ENCODE measurements around the gene CDAN1.
"Not testable (repeated sequence)": the region's sequence is repeated elsewhere in the genome, so short reads cannot be mapped to it uniquely, and the experiment has no call there.

Gene CDAN1, protein sequence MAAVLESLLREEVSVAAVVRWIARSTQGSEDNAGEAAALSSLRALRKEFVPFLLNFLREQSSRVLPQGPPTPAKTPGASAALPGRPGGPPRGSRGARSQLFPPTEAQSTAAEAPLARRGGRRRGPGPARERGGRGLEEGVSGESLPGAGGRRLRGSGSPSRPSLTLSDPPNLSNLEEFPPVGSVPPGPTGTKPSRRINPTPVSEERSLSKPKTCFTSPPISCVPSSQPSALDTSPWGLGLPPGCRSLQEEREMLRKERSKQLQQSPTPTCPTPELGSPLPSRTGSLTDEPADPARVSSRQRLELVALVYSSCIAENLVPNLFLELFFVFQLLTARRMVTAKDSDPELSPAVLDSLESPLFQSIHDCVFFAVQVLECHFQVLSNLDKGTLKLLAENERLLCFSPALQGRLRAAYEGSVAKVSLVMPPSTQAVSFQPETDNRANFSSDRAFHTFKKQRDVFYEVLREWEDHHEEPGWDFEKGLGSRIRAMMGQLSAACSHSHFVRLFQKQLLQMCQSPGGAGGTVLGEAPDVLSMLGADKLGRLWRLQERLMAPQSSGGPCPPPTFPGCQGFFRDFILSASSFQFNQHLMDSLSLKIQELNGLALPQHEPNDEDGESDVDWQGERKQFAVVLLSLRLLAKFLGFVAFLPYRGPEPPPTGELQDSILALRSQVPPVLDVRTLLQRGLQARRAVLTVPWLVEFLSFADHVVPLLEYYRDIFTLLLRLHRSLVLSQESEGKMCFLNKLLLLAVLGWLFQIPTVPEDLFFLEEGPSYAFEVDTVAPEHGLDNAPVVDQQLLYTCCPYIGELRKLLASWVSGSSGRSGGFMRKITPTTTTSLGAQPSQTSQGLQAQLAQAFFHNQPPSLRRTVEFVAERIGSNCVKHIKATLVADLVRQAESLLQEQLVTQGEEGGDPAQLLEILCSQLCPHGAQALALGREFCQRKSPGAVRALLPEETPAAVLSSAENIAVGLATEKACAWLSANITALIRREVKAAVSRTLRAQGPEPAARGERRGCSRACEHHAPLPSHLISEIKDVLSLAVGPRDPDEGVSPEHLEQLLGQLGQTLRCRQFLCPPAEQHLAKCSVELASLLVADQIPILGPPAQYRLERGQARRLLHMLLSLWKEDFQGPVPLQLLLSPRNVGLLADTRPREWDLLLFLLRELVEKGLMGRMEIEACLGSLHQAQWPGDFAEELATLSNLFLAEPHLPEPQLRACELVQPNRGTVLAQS

DNA sequence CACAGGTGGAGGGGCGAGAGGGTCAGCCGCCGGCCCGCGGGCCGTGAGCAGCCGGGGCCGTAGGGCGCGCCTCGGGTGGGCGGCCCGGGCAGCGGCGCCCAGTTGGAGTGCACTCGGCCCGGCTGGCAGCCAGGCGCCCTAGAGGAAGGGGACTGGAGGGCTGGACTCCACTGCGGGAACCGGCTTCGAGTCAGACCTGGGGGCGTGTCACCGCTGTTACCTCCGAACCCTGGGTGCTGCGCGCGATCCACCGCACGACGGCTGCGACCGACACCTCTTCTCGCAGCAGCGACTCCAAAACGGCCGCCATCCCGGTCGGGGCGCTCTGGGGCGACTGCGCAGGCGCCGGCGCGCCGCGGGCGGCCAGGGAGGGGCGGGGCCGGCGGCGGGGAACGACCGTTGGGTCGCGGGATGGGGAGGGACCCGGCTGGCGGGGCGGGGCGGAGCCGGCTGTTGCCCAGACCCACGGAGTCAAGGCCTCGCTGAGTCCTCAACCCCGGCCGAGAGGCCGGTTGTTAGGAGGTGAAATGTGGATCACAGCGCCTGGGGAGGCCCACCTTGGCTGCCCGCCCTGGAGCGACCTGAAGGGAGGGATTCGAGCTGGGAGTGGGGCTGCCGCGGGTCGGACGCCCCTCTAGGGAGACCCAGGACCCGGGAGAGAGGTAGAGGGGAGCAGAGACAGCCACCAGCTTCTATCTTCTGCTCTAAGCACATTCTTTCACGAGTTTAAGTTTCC, at the start of gene CDAN1:
Gene CDAN1, minus strand, starts transcription at position 336 of the 736 bp plus-strand sequence. Its CDS starts 26 bp downstream, at position 310.
- DNase-seq: peak; percentile 97

DNA sequence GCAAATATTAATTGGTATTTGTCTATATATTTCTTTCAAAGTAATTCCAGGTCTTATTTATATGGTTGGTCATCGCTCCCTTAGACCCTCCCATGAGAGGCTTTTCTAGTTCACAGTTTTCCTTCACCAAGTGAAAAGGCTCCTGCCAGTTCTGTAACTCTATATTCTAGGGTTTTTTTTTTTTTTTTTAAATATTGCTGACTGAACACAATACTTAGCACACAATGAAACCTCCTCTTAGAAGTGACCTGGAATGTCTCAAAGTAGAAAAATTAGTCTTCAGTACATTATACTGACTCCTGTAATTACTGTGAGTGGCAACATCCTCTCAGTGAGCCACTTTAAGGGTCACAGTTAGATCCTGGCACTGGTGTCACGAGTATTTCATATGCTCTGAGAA, 48.6 kb upstream of the CDAN1 start:
- DNase-seq: no peak

DNA sequence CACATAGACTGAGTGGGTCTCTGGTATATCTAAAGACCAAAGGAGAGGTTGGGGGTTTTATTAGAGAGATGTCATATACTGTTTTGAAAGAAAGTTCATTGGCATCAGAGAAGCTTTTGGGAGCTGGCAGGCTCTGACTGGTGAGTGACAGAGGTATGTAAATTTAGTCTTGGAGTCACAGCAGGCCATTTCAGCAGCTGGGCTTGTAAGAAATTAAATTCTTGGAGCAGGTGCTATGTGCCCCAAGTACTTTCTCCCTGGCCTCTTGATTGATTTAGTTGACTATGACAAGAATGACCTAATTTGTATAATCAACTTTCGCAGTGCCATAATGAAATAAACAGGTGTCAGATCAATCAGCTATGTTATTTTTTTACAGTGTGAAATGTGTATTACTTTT, 47.8 kb upstream of the CDAN1 start:
- DNase-seq: no peak

DNA sequence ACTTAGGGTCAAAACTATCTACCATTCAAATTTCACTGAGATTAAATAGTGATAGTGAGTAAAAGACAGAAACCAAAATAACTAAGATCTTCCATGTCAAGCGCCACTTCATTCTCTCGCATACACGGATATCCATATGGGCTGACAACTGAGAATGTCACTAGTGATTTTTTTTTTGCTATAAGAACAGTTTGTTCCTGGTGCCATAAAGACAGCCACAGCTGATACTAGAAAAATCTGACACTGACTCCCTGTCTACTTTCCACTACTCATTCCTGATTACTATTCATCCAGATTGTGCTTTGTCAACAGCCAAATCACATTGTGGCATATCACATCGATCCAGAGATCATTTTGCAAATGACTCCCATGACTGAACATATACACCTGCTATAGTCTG, 45.8 kb upstream of the CDAN1 start:
- DNase-seq: no peak

DNA sequence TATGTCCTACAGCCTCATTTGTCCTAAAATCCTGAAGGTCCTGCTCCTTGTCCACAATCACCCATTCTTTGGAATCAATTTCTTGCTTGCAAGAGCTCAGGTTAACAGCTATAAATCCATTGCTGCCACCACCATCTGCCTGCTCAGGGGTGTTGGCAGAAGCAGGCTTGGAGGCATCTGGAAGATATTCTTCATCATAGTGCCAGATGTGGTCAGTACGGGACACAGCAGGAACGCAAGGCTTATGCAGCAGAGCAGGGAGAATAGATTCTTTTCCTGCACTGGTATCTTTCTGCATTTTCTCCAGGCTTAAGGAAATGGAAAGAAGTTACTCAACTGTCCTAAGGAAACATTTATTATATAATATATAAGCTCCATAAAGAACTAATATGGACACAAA, 38.5 kb upstream of the CDAN1 start:
- DNase-seq: no peak

DNA sequence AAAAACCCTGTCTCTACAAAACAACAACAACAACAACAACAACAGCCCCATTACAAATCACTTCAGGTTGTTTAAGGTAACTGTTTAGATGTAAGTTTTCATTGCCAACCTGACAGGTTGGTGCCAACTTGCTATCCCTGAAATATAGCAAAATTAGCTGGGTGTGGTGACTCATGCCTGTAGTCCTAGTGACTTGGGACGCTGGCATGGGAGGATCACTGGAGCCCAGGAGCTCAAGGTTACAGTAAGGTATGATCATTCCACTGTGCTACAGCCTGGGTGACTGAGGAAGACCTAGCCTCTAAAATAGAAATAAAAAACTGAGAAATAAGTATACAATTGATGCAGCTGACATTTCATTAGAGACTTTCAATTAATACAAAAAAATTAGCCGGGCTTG, 36.0 kb upstream of the CDAN1 start:
- DNase-seq: no peak

DNA sequence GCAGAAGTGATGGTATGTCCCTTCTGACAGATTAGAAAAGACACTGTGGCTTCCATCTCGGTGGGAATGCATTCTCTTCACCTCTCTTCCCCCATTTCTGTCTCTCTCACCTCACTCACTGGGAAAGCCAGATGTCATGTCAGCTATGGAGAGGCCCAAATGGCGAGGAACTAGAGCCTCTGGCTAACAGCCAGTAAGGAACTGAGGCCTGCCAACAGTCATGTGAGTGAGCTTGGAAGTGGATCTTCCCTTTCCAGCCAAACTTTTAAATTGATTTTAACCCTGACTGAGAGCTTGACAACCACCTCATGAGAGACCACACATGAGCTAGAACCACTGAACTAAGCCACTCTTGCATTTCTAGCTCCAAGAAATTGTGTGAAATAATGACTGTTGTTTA, 35.2 kb upstream of the CDAN1 start:
- DNase-seq: no peak

DNA sequence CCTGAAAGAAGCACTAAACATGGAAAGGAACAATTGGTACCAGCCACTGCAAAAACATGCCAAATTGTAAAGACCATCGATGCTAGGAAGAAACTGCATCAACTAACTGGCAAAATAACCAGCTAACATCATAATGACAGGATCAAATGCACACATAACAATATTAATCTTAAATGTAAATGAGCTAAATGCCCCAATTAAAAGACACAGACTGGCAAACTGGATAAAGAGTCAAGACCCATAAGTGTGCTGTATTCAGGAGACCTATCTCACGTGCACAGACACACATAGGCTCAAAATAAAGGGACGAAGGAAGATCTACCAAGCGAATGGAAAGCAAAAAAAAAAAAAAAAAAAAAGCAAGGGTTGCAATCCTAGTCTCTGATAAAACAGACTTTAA, 29.2 kb upstream of the CDAN1 start:
- not testable (repeated sequence) for DNase-seq

DNA sequence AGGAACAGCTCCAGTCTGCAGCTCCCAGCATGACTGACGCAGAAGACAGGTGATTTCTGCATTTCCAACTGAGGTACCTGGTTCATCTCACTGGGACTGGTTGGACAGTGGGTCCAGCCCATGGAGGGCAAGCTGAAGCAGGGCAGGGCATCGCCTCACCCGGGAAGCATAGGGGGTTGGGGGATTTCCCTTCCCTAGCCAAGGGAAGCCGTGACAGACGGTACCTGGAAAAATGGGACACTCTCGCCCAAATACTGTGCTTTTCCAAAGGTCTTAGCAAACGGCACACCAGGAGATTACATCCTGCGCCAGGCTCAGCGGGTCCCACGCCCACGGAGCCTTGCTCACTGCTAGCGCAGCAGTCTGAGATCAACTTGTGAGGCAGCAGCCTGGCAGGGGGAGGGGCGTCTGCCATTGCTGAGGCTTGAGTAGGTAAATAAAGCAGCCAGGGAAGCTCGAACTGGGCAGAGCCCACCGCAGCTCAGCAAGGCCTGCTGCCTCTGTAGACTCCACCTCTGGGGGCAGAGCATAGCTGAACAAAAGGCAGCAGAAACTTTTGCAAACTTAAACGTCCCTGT, 27.3 kb upstream of the CDAN1 start:
- DNase-seq: not testable (repeated sequence)

DNA sequence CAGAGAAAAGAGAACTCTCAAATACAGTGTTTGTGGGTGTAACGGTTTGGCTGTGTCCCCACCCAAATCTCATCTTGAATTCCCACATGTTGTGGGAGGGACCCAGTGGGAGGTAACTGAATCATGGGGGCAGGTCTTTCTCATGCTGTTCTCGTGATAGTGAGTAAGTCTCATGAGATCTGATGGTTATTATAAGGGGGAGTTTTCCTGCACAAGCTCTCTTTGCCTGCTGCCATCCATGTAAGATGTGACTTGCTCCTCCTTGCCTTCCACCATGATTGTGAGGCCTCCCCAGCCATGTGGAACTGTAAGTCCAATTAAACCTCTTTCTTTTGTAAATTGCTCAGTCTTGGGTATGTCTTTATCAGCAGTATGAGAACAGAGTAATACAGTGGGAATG, 24.9 kb upstream of the CDAN1 start:
- DNase-seq: not testable (repeated sequence)

DNA sequence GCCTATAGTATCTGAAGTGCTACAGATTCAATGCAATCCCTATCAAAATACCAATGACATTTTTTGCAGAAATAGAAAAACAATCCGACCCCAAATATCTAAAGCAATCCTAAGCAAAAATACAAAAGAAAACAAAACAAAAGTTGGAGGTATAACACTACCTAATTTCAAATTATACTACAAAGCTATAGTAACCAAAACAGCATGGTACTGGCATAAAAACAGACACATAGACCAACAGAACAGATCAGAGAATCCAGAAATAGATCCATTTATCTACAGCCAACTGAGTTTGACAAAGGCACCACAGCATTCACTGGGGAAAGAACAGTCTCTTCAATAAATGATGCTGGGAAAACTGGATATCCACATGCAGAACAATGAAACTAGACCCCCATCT, 23.8 kb upstream of the CDAN1 start:
- DNase-seq: no peak

DNA sequence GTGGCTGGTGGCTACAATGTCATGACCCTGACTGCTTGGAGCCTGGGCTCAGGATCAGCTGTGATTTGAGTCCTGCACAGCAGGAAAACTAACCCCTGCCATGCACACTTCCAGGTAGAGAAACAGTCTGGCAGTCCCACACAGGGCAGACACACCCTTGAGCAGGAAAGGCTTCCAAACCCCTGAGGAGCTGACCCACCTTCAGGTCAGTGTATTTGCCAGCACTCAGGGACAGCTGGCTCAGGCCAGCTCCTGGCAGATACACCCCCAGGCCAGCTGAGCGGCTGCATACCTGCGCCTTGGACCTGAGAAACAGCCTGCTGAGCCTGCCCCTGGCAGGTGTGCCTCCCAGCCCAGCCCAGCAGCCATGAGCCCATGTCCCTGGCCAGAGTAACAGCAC, 22.2 kb upstream of the CDAN1 start:
- DNase-seq: no peak

DNA sequence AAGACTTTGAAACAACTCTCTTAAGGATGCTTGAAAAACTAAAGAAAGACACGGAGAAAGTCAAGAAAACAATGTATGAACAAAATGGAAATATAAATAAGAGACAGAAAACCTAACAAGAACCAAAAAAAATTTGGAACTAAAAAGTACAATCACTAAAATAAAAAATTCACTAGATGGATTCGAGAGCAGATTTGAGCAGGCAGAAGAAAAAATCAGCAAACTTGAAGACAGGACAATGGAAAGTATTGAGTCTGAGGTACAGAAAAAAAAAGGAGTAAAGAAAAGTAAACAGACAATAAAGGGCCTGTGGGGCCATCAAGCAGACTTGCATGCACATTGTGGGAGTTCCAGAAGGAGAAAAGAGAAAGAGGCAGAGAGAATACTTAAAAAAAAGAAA, 13.4 kb upstream of the CDAN1 start:
- DNase-seq: no peak

DNA sequence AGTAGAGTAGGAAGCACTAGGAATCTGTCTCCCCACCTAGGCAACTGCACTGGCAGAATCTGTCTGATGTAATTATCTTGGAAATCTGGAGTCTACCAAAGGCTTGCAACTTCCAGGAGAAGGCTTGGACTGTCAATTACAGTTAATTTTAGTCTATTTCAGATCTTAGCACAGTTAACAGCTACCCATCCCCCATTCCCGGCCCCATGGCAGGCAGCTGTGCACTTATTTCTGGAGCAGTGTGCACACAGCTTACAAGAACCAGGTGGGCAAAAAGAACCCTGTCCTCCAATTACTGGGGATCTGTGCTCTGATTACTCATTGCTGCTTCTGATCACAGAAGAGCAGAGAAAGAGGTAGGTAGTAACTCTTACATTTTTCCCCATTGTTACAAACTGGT, 12.3 kb upstream of the CDAN1 start:
- no peak for DNase-seq

DNA sequence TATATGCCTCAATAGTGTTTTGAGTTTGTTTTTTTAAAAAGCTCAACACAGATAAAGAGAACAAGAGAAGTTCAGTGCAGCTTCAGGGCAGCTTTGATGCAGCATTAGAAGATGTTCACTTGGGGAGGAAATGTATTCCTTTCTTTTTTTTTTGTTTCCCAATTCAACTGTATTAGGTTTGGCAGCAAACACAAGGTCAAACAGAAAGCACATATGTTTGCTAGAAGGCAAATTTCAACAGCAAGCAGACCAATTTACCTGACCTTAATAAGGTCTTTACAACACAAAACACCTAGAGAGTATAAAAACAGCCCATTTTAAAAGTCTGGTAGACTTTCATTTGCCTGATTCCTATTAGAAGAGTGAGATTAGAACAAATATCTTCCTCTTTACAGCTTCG, 7.3 kb upstream of the CDAN1 start:
- no peak for DNase-seq

DNA sequence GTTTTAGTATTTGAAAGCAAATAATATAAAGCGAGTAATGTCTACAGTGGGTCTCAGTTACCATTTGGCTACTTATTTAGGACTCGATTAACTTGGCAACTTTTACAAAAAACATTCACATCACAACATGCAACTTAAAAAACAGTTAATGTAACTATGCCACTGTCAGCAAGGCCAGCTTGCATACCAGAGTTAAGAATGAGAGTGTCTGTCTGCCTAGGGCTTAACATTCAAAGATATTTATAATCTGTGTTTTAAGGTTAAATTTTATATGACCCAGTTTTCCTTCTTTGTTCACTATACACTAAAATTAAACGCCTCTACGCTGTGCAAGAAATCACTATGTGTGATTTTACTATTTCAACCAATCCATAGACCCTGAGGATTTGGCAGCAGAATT, 5.2 kb upstream of the CDAN1 start:
- no peak for DNase-seq

DNA sequence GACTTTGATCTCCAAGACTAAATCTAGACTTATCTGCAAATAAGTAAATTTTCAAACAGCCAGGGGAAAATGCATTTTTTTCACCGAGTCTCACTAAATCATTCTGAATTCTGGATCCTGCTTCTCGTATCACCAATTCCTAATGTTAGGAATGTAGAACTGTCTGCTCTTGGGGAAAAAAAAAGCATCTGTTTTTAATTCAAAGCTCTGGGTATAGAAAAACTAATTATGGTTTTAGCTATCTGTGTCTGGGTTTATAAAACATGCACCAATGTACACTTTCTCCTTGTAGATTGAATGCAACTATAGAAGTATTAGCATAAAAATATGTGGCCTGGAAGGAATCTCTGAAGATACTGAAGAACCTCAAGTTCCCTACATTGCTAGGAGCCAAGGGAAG, 4.8 kb upstream of the CDAN1 start:
- DNase-seq: no peak

DNA sequence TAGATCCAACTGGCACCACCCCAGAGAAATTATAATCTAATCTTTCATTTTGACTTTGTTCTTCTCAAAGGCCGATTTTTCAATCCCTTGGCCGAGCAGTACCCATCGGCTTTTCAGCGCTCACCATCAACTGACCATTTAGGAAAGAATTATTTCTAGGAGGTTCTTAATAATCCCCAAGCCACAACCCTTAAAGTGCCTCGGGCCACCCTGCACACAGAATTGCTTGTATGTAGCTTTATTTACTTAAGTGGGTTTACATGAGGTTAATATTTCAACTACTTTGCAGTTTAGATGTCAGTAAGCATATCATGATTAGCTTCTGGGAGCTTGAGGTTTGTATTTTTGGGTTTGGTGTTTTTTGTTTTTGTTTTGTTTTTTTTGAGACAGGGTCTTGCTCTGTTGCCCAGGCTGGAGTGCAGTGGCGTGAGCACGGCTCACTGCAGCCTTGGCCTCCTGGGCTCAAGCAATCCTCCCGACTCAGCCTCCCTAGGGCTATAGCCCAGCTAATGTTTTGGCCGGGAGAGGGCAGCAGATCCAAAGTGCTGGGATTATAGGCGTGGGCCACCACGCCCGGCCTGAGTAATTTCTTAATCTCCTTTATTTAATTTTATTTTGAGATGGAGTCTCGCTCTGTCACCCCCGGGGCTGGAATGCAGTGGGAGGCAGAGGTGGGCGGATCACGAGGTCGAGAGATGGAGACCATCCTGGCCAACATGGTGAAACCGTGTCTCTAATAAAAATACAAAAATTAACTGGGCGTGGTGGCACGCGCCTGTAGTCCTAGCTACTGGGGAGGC, 801 bp upstream of the CDAN1 start:
- DNase-seq: no peak

DNA sequence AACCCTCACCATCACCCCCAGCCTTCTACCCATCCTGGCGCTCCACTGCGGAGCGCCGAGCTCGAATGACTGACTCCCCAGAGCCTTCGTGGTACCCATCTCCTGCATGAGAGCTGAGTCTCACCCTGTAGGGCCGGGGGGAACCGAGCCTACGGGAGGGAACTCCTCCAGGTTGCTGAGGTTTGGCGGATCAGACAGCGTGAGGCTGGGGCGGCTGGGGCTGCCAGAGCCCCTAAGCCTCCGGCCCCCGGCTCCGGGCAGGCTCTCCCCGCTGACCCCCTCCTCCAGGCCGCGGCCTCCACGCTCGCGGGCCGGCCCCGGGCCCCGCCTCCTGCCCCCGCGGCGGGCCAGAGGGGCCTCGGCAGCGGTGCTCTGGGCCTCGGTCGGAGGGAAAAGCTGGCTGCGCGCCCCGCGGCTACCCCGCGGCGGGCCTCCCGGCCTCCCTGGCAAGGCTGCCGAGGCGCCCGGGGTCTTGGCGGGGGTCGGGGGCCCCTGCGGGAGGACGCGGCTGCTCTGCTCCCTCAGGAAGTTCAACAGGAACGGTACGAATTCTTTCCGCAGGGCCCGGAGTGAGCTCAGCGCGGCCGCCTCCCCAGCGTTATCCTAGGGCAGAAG, 643 bp downstream of the CDAN1 start:
- no peak for DNase-seq

DNA sequence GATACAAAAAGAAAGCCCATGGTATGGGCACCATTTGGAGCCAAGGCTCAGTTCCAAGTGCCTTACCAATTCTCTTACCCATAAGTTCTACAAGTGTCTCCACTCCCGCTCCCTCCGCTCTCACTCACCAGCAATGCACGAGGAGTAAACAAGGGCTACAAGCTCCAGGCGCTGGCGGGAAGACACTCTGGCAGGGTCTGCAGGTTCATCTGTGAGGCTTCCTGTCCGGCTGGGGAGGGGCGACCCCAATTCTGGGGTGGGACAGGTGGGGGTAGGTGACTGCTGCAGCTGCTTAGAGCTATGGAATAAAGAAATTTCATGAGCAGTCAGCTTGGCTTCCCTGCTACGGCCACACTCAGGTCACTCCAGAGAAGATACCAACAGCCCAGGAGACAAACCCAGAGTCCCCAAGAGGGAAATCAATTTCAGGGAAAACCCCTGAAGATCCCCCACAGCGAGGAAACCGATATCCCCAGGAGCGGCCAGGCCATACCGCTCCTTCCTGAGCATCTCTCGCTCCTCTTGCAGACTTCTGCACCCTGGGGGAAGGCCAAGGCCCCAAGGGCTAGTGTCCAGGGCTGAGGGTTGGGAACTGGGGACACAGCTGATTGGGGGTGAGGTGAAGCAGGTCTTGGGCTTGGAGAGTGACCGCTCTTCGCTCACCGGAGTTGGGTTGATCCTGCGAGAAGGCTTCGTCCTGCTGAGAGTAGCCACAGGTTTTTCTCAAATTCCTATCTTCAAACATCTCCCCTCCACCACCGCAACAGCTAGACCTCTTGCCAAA, 1.4 kb downstream of the CDAN1 start:
- DNase-seq: no peak
